Stimulated activated CD4-positive, alpha-beta T cell treated with anti-CD3 and anti-CD28 coated beads, Interleukin-2, amount 100 ng/mL, for 4 hours (primary cell): ENCODE measurements around the gene NUAK2.

ENCODE experiments used
- DNase-seq: peaks from one replicate; pipeline ENCODE4 v3.0.0-alpha.2; 2020; ENCODE audit warnings: low read depth

The NUAK2 gene

GRCh38 chr1:205319081-205320018, 2.2 kb downstream of the NUAK2 start:
- DNase-seq, result no peak

- DNase-seq, result no peak
Measured at GRCh38 chr1:205318231-205318991, 3.1 kb downstream of the NUAK2 start.

- no peak for DNase-seq
Measured at GRCh38 chr1:205317311-205317917, 4.1 kb downstream of the NUAK2 start.

GRCh38 chr1:205316161-205316566, 5.4 kb downstream of the NUAK2 start:
- DNase-seq, result no peak

GRCh38 chr1:205315008-205315618, 6.4 kb downstream of the NUAK2 start:
- no peak for DNase-seq

- DNase-seq, result no peak
Measured at GRCh38 chr1:205313563-205314308, 7.8 kb downstream of the NUAK2 start.

- no peak for DNase-seq
Measured at GRCh38 chr1:205312866-205313562, 8.5 kb downstream of the NUAK2 start.

- DNase-seq, result no peak
Measured at GRCh38 chr1:205310976-205311704, 10.4 kb downstream of the NUAK2 start.

- DNase-seq, result no peak
Measured at GRCh38 chr1:205309741-205310140, 11.8 kb downstream of the NUAK2 start.

- DNase-seq, result no peak
Measured at GRCh38 chr1:205306929-205307566, 14.5 kb downstream of the NUAK2 start.

- DNase-seq, result no peak
Measured at GRCh38 chr1:205304695-205305070, 16.9 kb downstream of the NUAK2 start.

- DNase-seq, result no peak
Measured at GRCh38 chr1:205304046-205304694, 17.4 kb downstream of the NUAK2 start.

GRCh38 chr1:205303247-205303888, 18.2 kb downstream of the NUAK2 start:
- DNase-seq, result no peak

- no peak for DNase-seq
Measured at GRCh38 chr1:205301842-205302588, 19.5 kb downstream of the NUAK2 start.

GRCh38 chr1:205301205-205301821, 20.2 kb downstream of the NUAK2 start:
- no peak for DNase-seq

- no peak for DNase-seq
Measured at GRCh38 chr1:205300149-205300548, 21.4 kb downstream of the NUAK2 start.

- DNase-seq, result no peak
Measured at GRCh38 chr1:205298191-205298994, 23.2 kb downstream of the NUAK2 start.
